Subcutaneous adipose tissue (tissue), 4 donors: ENCODE measurements around the gene MYLK. TPM values are rescaled to one million over a fixed set of nuclear protein-coding genes. Genes with fewer than 3 reads are reported as not detected.

ENCODE experiments used
- CTCF ChIP-seq: fragments of 450-650 bp; IDR thresholded peaks from one replicate; pipeline ENCODE4 v1.5.1; 2016; ENCODE audit warnings: low read depth, mild to moderate bottlenecking, control low read depth, antibody characterized with exemption, moderate library complexity
- total RNA-seq, 4 donors: library from RNA; depleted of rRNA; stranded (reverse); fragments of >200 nt; gene quantifications; one replicate each; pipeline ENCODE4 v1.1.0, GENCODE V29; 2016

MYLK gene
- 100 to 1,000 TPM in 1 of 4 donors, 10 to 100 TPM in 3; 28.2 to 113 (median 58.3) TPM for total RNA-seq

GRCh38 chr3:123884203-123884831 lies at the start of gene MYLK:
Gene MYLK (minus strand): TSS chr3:123884332. CDS start chr3:123793841, 90,491 bp downstream.
- TF ChIP-seq CTCF = no peak

- TF ChIP-seq CTCF = no peak
Observed at GRCh38 chr3:123930445-123930844, 46.3 kb upstream of the MYLK start.

- TF ChIP-seq CTCF = no peak
Observed at GRCh38 chr3:123929325-123929724, 45.2 kb upstream of the MYLK start.

- TF ChIP-seq CTCF = no peak
Observed at GRCh38 chr3:123926396-123926795, 42.3 kb upstream of the MYLK start.

- no peak for TF ChIP-seq CTCF
Observed at GRCh38 chr3:123920868-123921267, 36.7 kb upstream of the MYLK start.

- no peak for TF ChIP-seq CTCF
Observed at GRCh38 chr3:123920383-123920782, 36.3 kb upstream of the MYLK start.

- TF ChIP-seq CTCF = no peak
Observed at GRCh38 chr3:123919353-123919752, 35.2 kb upstream of the MYLK start.
